HG02840 (cell line): ENCODE results near the gene KCNIP3.

Experiments used
- ATAC-seq: cut with Tn5 transposase; IDR thresholded peaks from one replicate; pipeline ENCODE4 v1.9.1; 2021; ENCODE audit warnings: mild to moderate bottlenecking, moderate library complexity, moderate number of reproducible peaks; ENCODE audit not compliant: unreplicated experiment, low FRiP score

KCNIP3 gene

DNA sequence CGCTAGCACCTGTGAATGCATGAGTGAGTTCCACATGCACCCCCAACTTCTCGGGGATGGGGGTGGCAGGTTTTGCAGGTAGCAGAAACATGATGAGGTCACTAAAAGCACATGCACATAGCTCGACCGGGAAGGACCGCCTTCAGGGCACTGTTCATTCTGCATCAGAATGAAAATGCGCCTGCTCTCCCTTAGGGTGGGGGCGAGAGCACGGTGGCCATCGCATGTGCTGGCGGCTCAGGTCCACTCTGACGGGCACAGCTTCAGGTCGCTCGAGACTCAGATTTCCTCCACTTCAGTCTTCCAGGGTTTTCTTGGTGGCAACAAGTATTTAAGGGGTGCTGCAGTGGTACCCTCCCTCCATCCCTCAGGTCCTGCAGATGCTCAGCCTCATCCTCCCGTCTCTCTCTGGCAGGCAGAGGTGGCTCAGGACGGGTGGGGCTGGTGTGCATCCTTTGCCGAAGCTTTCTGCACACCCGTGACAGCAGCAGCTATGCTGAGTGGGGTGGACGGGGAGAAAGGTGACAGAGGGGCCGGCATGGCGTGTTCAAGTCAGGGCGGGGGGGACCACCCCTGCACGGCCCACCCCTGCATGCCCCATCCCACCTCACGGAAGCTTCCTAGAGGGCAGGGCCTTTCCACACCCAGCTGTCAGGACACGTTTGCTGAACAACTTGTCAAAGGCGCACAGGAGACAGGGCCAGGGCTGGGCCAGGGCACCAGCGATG is 14.8 kb downstream of the KCNIP3 start:
- ATAC-seq = no peak

DNA sequence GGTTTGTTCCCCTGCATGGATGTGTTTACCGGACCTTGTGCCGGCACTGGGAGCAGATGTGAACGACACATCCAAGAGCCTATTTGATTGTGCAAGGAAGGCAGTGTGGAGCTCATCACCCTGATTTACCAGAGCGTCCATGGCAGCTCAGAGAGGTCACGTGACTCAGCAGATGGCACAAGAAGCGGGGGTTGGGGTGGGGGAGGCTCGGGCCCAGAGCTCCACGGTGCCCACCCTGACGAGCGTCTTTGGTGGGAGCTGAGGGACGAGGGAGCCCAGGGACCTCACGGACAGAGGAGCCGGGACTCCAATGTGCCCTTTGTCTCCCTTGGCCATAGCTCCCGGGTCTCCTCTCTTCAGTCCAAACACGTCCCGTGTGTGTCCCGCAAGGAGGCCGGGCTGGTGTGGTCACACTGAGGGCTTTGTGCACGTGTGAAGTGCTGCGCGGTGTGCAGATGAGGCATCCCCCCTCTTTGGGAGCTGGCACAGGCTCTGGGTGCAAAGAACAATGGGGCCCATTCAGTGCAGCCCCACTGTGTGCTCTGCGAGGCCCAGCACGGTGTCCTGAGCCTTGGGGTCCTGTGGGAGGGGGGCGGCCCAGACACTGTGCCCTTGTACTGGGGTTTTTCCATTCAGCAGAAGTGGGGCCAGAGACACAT is 15.5 kb downstream of the KCNIP3 start:
- ATAC-seq = no peak

DNA sequence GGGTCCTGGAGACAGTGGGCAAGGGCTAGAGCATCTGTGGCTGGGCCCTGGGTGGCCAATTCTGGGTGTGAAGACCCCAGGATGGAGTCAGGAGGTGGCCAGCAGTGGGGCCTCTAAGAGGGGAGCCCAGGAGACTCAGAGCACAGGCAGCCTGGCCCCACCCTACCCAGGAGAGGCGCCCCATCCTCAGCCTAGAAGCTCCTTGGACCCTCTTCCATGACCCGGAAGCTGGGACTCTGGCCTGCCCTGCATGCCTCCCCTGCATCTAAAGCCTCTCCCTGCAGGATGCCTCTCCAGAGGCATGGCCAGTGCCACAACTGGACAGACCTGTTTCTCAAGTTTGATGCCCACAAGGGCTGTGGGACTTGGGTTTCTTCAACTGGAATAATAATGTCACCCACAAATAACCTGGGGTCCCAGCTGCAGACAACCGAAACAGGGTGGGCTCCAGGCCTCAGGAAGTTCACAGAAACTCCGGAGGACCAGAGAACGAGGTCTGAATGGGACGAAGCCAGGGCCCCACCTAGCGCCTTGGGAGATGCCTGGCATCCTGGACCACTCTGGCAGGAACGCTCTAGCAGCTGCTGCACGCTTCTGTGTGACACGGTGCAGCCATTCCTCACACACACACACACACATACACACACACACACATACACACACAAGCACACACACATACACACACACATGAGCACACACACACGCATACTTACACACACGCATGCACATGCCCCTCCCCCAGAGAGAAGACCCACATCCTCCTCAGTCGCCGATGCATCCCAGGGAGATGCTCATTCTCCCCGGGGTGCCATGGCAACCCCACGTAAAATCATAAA is 16.4 kb downstream of the KCNIP3 start:
- ATAC-seq = no peak

DNA sequence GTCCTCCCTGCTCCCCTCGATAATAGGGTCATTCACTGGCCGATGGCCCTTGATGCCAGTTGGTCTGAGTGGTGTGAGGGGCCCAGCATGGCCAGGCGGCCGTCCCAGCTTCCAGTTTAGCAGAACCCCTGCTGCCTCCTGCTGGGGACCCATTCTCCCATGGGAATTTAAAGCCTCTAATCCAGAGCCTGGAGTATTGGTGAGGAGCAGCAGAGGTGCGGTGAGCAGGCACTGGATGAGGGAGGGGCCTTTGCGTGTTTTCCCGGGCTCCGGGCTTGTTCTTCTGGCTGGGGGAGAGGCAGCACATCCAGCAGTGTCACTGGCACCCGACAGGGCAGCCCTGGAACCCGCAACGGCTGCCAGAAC is 17.4 kb downstream of the KCNIP3 start:
- no peak for ATAC-seq

DNA sequence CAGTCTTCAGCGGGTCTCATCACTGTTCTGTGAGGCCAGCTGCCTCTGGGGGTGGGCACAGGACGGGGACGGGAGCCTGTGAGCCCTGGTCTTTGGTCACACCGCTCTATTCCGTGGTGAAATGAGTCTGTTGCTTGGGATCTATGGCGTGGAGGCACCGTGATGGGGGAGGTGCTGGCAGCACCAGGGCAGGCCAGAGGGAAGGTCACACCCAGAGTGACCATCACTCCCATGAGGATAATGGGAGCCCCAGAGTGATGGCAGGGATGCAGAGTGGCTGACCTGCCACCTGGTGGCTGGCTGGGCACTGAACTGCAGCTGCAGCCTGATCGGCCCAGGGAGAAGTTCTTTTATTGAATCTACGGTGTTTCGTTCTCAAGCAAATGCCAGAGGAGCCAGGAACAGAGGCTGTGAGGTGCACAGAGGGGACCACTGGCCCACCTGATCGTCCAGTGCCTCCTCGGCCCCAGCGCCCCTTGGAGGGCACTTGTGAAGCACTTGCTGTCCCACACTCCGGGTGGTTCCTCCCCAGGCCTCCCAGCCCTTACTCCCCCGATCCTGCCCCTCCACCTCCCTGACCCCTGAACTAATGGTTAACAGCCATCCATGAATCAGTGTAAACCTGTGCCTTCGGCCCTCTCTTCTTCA is 17.9 kb downstream of the KCNIP3 start:
- ATAC-seq = no peak

DNA sequence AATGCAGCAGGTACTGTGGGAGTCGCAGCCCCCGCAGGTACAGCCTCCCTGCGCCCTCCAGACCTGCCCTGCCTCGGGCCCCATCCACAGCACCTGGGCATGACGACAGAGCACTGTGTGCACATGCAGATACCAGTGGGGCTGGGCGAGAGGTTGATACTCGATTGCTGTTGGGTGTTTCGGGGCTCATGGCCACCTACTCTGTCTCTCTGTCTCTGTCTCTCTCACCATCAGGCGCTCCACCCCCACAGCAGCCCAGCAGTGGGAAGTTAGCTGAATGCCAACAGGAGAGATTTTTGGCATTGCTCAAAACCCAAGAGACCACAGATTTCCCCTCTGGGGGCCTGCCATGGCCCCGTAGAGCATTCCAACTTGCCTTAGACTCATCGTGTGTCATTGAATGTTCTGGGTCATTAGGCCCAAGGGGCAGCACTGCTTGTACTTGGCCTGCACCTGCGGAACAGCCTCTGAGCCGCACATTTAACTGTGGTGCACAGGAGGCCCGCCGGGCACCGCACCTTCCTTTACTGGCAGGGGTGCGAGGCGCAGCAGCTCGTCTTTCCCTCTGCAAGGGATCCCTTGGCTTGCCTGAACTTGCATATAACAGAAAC is 18.8 kb downstream of the KCNIP3 start:
- no peak for ATAC-seq

DNA sequence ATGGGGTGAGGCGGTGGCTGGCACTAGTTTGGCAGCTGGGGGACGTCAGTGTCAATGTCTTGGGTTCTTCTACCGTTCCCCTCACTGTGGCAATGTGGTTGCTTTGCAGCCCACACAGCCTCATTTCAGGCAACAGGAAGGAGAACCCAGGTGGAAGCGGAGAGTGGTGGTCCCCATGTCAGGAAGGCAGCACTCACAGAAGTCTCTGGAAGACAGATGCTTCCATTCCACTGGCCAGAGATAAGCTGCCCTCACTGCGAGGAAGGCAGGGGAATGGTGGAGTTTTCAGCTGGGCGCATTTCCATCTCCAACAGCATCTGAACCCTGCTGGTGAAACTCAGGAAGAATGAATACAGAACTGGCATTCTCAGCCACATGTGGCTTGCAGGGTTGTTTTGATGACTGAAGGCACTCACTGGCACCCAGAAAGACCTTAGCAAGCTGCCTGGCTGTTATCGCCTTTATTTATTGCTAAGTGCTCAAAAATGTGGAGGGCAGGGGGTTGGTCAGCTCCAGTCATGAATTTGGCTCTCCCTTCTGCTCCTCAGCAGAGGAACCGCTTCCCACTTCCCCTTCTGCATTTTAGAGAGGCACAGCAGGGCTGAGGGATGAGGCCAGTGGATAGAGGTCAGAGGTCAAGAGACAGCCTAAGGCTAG is 19.4 kb downstream of the KCNIP3 start:
- ATAC-seq = no peak

DNA sequence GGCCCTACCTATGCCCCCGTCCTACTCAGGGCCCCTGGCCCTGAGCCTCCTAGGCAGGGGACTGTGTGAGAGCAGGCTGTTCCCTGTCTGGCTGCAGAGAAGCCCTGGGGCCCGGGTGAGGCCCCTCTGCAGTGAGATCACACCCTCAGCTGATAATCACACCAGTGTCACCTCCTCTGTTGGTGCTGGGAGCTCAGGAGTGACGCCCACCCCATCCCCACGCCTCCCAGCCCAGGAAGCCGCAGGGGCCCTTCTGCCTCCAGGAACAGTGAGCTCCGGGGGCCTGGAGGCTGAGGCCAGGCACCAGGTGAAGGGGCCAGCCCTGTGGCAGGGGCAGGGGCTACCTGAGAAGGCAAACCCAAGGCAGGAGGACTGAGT is 20.0 kb downstream of the KCNIP3 start:
- ATAC-seq = no peak

DNA sequence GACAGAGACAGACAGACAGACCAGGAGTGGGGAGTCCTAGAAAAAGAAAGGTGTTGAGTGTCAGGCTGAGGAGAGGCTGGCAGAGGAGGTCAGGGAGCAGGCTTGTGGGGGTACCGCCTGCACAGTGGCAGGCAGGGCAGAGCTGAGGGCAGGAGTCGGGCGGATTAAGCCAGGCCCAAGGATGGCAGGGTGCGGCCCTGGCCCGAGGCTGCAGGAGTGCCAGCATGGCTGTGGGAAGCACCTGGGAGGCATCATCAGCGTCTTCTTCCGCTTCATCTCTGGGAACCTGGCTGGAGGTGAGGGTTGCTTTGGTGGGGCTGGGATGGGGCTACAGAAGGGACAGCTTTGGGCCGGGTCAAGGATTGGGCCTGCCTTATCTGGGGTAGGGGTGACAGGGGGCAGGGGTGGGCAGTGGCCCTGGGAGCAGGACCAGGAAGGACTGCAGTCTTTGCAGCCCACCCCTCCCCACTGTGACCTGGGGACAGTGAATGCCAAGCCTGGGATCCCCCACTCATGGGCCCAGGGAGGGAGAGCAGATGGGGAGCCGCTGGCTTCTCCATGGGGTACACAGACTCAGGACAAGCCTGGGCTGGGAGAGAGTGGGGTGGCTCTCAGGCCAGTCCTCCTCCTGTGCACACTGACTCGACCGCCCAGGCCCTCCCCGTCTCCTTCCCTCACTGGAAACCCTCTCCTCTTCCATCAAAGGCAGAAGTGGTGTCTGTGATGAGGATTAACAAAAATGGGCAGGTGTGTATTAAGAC is 20.7 kb downstream of the KCNIP3 start:
- no peak for ATAC-seq

DNA sequence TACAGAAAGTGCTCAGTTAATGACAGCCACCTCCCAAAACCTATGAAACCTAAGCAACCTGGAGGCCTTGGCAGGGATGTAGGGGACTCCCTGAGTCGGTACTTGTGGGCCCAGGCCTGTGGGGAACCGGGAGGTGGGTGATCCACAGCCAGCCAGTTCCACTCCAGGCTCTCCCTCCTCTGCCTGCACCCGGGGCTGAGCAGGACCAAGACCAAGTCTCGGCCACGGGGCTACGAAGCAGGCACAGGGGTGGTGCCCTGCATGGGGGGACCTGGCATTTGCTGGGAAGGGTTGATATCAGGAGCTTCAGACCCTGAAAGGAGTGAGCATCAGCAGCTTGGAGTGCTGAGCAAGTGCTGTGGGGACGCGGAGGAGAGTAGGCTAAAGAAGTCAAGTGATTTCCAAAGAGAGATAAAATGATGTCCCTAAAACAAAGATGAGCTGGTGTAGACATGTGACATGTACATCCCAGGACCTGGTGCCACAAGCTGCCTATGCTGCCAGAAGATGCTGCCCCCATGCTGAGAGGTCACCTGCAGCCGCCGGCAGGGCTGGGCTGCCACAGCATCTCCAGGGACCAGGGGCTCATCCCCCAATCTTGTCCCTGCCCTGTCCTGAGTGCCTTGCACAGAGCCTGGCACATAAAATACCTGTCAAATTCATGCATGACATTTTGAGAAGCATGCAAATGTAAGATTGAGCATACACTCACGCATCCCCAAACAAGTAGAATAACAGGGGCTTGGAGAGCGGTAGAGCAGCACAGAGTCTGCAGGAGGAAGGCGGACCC is 21.5 kb downstream of the KCNIP3 start:
- no peak for ATAC-seq

DNA sequence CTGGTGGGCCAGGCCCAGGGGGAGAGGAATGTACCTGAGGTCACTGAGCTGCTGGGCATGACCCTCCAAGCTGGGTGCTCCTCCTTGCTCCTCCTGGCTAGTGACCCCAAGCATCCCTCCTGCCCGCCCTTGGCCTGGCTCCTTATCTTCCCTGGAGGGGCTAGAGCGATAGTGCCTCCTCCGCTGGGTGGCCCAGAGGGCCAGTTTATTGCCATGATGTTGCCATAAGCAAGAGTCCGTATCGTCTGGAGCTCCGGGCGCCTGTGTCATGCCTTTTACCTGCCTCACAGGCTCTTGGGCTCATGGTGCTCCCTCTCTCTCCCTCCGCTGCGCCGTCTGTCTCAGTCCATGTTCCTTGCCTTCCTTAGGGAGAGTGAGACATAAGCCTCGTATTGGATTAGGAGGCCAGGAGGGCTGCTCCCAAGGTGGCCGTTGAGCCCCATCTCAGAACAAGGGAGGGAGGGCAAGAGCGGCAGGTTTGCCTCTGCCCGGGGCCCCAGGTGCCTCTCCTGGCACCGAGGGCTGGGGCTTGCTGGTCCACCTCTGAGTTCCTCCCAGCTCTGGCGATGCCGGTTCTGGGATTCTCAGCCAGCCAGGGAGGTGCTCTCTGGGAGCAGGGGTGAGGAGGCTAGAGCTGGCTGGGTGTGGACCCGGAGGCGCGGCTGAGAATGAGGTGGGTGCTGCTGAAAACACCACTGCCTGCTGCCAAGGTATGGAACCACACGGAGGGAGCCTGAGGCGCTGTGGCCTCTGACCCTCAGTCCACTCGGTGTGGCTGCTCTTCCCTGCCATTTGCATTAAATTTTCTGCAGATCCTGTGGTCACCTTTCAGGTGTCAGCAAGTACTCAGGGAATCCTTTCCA is 22.6 kb downstream of the KCNIP3 start:
- no peak for ATAC-seq

DNA sequence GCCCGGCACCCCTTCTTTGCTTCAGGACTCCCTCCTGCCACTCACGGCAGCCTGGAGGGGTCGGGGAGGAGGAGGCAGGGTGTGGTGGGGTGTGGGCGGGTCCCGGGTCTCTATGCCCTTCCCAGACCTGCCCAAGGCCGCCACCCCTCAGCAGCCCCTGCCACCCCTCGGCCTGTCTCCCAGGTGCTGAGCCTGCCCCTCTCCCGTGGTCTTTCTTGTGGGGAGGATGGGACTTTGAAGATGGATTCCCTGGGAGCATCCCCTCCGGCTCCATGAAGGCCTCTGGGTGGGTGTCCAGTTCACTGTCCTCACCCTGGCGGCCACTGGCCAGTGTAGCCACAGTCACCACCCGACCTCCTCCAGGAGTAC is 23.2 kb downstream of the KCNIP3 start:
- no peak for ATAC-seq

DNA sequence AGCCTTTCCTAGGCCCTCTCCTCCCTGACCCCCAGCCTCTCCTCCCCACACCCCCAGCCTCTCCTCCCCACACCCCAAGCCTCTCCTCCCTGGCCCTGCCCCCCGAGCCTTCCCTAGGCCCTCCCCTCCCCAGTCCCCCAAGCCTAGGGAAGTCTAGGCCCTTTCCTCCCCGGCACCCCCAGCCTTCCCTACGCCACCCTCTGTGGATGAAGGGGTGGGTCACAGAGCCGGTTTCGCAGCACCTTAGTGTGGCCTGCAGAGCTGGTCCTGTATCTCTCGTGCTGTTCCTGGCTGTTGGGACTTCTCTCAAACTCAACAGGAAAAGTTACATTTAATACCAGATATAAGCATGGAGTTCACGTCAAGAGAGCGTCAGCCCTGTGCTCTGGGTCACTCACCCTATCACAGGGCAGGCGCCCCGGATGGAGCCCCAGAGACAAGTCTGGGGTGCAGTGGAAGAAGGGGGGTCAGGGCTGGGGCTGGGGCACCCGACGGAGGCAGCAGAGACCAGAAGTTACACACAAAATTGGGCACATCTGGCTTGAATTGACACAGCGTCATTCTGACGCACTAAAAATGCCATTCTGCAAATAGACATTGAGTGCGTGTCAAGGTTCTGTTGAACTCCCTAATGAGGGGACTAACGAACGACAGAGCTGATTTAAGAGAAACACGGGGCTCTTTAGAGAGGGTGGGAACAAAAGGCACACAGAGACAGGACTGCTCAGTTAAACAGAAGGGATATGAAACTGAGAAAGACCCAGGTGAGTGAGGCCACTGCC is 24.0 kb downstream of the KCNIP3 start:
- ATAC-seq = no peak

DNA sequence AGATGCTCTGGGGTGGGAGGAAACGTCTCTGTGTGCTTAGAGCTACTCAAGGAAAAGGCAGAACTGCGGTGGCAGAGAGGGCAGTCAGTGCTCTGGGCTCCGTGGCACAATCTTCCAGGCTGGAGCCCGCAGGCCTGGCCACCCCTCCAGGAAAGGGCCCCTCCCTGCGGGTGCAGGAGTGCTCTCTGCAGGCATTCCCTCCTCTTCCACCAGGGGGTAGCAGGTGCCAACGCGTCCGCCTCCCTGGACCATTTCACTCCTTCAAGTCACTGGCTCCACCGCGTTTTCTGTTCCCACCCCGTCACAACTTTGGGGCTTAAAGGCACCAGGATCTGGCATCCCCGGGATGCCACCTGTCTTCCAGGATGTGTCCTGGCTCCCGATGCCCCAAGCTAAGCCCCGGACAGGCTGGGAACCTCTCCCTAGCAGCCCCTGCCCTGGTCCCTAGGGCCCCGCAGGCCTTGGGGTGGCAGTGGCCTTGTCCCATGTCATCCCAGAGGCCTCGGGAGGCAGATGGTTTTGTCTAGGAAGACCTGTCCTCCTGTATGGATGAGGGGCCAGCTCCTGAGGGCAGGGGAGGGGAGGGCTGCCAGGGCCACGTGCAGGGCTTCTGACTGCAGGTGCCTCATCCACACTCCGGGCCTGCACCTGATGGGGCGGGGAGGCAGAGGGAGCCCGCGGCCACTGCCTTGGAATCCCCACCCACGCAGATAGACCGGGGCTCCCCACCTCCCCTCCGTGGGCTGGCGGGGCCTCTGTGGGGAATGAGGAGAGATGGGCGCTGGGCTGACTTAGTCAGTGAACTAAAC is 26.4 kb downstream of the KCNIP3 start:
- ATAC-seq = no peak

DNA sequence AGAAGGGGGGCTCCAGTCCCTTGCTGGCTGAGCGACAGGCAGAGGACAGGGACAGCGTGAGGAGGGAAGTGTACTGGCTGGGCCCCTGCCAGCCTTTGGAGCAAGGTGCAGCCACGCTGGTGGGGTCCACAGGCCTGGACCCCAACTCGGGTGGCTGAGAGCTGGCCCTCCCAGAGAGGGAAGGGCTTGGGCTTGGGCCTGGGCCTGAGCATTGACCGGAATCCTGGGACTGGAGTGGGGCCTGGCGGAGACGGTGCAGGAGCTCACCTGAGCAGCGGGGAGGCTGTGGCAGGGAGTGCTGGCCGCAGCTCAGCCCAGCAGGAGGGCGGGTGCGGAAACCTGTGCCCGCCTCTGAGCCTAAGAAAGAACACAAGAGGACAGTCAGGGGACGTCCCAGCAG is 27.9 kb downstream of the KCNIP3 start:
- ATAC-seq = no peak
